ENCODE measurements around the gene KAZN.

Gene KAZN

DNA sequence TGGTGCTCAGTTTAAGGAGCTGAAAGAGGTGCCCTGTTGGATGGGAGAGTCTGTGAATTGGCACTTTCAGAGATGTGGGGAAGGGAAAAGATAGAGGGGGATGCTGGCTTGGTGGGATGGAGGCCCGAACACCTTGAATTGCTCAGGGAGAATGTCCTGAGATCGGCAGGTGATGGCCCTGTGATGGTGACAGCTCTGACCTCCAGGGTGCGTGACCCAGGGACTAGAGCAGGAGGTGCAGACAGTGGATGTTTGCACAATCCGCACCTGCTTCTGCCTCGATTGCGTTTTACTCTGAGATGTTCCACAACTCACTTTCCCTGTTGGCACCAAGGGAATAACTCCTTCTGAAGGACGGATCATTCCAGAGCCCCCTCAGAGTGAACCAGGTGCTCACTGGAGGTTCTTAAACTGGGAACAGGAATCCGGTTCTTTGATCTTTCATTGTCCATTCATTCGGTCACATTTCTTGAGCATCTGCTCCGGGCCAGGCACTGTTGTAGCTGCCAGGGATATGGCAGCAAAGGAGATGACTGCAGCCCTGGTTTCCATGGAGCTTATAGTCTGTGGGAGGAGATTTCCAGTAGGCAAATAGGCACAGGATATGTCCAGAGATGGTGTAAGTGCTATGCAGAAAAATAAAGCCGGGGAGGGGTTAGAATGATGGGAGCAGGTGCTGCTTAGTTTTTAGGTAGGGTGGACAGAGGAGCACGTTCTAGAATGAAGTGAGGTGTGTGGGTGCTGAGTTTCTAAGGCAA lies 328.5 kb downstream of the KAZN start:
- TF ChIP-seq, protein P1, sequence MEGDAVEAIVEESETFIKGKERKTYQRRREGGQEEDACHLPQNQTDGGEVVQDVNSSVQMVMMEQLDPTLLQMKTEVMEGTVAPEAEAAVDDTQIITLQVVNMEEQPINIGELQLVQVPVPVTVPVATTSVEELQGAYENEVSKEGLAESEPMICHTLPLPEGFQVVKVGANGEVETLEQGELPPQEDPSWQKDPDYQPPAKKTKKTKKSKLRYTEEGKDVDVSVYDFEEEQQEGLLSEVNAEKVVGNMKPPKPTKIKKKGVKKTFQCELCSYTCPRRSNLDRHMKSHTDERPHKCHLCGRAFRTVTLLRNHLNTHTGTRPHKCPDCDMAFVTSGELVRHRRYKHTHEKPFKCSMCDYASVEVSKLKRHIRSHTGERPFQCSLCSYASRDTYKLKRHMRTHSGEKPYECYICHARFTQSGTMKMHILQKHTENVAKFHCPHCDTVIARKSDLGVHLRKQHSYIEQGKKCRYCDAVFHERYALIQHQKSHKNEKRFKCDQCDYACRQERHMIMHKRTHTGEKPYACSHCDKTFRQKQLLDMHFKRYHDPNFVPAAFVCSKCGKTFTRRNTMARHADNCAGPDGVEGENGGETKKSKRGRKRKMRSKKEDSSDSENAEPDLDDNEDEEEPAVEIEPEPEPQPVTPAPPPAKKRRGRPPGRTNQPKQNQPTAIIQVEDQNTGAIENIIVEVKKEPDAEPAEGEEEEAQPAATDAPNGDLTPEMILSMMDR (IDR thresholded peaks at IDR 0.05; ENCODE audit: insufficient read depth, low read depth, low read length, missing control alignments): no peak
- DNase-seq (ENCODE audit: low read depth): no peak
- H3K4me3 ChIP-seq (ENCODE audit: low read depth, low read length): no peak overlapping the region

DNA sequence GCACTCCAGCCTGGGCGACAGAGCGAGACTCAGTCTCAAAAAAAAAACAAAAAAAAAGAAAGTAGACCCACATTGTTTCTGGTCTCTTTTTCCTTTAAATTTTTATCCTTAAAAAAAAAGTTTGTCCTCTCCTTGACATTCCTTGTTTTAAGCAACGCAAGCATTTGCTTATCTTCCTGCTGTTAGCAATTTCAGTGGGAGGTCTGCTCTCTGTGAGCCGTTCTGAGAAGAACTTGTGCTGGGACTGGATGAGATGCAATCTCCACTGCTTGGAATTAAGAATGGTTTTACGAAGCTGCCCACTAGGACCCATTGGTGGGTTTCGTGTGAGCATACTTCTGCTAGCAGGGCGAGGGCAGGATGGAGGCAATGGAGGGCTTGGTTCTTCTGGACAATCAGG lies 329.9 kb downstream of the KAZN start:
- H3K4me3 ChIP-seq (ENCODE audit: low read depth, low read length): no peak overlapping the region
- DNase-seq (ENCODE audit: low read depth): no peak
- TF ChIP-seq, protein P1 (IDR thresholded peaks at IDR 0.05; ENCODE audit: insufficient read depth, low read depth, low read length, missing control alignments): no peak

DNA sequence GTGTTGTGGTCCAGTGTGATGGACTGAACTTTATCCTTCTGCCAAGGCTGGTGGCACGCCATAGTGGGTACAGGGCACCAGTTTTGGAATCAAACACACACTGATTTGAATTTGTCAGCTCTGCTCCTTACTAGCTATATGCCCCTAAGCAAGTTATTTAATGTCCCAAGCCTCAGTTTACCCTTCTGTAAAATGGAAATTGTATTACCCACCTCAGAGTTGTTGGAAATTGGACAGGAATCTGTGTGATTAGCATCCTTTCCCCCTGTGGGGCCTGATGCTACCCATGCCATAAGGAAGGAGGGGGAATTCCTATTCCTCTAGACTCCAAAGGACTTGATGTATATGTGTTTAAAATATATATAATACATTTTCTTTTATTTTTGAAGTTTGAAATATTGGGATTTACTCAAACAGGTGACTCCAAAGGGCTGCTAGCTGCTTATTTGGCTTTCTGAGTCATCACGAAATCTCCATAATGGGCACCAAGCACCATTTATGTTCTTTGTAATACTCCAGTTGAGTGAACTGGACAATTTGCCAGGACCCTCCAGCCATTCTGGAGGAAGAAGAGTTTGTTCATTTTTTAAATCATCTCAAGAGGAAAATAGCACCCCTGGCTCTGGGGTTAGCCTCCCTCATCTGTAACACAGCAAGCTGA lies 330.5 kb downstream of the KAZN start:
- no peak overlapping the region for H3K4me3 ChIP-seq (ENCODE audit: low read depth, low read length)
- TF ChIP-seq, protein P1 (IDR thresholded peaks at IDR 0.05; ENCODE audit: insufficient read depth, low read depth, low read length, missing control alignments): no peak
- no peak for DNase-seq (ENCODE audit: low read depth)

DNA sequence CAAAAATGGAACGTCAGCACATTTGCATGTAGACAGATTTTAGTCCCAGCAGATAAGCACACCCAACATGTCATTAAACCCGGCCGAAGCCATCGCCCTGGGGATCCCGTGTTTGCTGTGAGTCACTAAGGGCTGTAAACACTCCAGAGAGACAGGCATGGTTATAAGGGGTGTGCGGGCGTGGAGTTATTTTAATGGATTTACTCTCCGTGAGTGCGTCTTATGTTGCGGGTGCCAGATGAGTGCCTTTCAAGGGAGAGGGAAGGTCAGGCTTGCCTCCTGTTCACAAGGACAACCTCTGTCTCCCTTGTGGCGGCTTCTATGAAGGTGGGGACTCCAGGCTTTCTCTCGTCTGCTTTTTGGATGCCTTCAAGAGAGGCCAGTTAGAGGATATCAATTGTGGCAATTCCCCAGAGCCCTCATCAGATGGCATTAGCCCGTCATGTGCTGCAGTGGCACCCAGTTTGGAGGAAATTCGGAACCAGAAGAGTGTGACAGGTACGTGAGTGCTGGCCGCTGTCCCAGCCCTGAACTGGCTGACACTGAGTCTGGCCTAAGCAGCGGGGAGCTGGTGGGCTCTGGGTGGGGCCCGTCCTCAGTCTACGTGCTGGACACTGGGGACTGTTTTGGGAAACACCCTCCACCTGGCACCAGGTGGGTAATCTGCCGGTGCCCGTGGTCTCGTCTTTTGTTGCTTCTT lies 331.2 kb downstream of the KAZN start:
- TF ChIP-seq, protein P1 (IDR thresholded peaks at IDR 0.05; ENCODE audit: insufficient read depth, low read depth, low read length, missing control alignments): no peak
- DNase-seq (ENCODE audit: low read depth): no peak
- no peak overlapping the region for H3K4me3 ChIP-seq (ENCODE audit: low read depth, low read length)

DNA sequence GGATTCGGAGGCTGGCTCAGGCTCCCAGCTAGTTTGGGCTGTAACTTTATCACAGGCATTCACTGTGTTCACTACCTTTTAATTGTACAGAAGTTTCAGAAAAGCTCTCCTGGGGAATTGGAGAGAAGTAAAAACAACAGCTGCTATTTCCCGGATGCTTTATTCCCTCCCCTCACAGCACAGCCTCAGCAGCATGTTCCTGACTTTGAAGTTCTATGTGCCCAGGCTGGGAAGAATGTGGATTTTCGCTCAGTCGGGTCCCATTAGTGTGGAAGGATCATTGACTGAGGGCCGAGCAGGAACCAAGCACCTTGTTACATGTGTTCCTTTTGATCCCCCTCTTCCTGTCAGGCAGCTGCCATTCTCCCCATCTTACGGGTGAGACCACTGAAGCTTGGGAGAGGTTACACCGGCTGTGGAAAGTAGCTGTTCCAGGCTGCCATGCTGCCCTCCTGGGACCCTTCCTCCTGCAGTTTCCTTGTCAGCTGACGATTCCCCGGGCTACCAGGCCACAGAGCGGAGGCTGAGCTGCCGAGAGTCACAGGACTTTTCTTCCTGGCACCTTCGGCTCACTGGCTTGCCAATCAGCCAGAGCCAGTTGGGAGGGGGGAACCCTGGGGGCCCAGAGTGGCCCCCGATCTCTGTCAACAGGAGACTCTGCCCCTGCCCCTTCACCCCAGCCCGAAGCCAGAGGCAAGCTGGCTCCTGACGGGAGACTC lies 331.9 kb downstream of the KAZN start:
- no peak overlapping the region for H3K4me3 ChIP-seq (ENCODE audit: low read depth, low read length)
- no peak for DNase-seq (ENCODE audit: low read depth)
- TF ChIP-seq, protein P1 (IDR thresholded peaks at IDR 0.05; ENCODE audit: insufficient read depth, low read depth, low read length, missing control alignments): no peak

DNA sequence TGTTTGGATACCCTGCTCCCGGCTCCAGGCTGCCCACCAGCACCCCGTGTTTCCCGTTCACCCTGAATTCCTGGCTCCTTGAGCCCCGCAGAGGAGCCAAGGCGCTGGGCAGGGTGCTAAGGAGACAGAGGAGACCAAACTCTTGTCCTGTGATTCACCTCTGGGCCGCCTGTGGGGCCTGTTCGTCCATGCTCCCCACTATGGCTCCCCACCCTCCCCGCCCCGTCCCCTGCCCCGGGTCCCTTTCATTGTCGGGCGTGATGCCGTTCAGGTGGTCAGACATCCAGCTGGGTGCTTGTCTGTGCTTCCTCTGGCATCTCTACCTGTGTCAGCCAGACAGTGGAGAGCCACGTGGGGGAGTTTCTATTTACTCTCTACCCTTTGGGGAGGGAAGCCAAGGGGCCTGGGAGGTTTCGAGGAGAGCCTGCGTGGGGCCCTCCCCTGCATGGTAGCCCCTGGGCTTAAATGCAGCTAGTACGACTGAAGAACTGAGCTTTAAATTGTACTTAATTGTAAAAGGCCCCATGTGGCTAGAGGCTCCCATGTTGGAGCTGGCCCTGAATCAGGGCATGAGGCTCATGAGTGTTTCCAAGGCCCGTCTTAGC lies 333.7 kb downstream of the KAZN start:
- no peak overlapping the region for H3K4me3 ChIP-seq (ENCODE audit: low read depth, low read length)
- TF ChIP-seq, protein P1 (IDR thresholded peaks at IDR 0.05; ENCODE audit: insufficient read depth, low read depth, low read length, missing control alignments): no peak
- DNase-seq (ENCODE audit: low read depth): no peak
